Thyroid gland (tissue), 4 donors: ENCODE measurements around the gene TNFAIP8L2.

Experiments
- CTCF ChIP-seq, 6 experiments: fragments of 200-600 bp in 3 of 6; fragments of 450-650 bp in 3 of 6; sonication (generic) in 3 of 6; IDR thresholded peaks; one replicate each; pipeline ENCODE4 v1.5.1; 2016 to 2019; ENCODE audit warnings: antibody characterized with exemption in 6 of 6, mild to moderate bottlenecking in 2 of 6, inconsistent platforms in 1 of 6, moderate library complexity in 1 of 6
- POLR2A ChIP-seq, 2 donors: fragments of 450-650 bp; IDR thresholded peaks; one replicate each; pipeline ENCODE4 v1.6.1; 2017; ENCODE audit warnings: antibody characterized with exemption in 2 of 2, mild to moderate bottlenecking in 2 of 2, moderate library complexity in 1 of 2

DNA sequence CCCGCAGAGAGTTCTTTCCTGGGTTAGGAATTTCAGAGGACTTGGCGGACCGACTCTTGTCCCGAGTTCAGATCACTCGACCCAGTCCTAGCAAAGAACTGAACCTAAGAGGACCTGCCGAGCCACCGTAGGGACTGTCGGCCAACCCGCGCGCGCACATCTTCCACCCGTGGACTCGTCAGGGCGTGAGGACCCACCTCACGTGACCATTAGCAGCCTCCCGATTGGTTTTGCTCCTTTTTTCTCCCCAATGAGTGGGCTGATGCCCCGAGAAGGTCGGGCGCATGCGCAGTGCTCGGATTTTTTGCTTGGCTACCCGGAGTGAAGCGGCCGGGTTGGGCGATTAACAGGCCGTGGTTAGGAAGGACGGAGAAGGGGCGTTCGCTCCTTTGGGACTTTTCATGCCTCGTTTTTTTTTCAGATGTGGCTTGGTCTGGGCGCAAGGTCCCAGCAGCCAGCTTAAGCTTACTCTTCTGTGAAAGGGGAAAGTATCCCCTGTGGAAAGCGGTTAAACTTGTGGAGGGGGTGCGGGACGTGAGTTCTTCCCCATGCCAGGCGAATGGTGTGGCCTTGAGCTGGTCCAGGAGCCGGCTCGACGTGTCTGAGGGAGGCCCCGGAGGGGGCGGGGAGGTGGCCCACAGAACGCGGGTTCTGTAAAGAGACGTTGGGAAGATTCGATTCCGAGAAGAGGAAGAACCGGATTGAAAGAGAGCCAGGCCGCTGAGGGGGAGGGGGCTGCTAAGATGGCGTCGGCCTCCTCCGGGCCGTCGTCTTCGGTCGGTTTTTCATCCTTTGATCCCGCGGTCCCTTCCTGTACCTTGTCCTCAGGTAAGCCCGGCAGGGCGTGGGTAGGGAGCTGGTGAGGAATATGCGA is 42.0 kb downstream of the TNFAIP8L2 start, which contains the start of gene PIP5K1A:
- TF ChIP-seq CTCF (IDR thresholded peaks at IDR 0.05): no peak
- TF ChIP-seq POLR2A (IDR thresholded peaks at IDR 0.05): peak; percentile 71 to 87
